Measurements from ENCODE around the gene DCP1A.
"Not testable (repeated sequence)": the region's sequence is repeated elsewhere in the genome, so short reads cannot be mapped to it uniquely, and the experiment has no call there.

DCP1A gene

GRCh38 chr3:53331871-53332270 is 15.5 kb downstream of the DCP1A start:
- 100% methylated on average over 1 of the region's 1 CpG for WGBS
- Histone ChIP-seq H2AFZ (ENCODE audit: low read depth, low read length) (no peak overlapping the region), H3K23ac (ENCODE audit: low read length in 2 of 2) (no peak overlapping the region), H2BK120ac (ENCODE audit: low read depth, low read length) (no peak overlapping the region), H2BK15ac (ENCODE audit: low read depth, poor library complexity, severe bottlenecking) (no peak overlapping the region), H3K79me1 (replicated peaks; ENCODE audit: low read length, poor library complexity, severe bottlenecking) (peaks cover 18% of the 10 kb centered on the region), H4K91ac (ENCODE audit: low read length) (no peak overlapping the region), H4K8ac (ENCODE audit: low read length) (no peak overlapping the region), H3K4me1 (ENCODE audit: control insufficient read depth, insufficient read depth, low read depth, low read length) (no peaks in the 10 kb centered on the region), H3K4ac (ENCODE audit: low read depth in 1 of 2, low read length in 2 of 2) (no peak overlapping the region), H3K9ac (ENCODE audit: low read length) (no peak overlapping the region), H3K4me3 (ENCODE audit: insufficient read depth in 1 of 2, low read depth in 1 of 2, low read length in 2 of 2) (no peak overlapping the region), H2BK5ac (ENCODE audit: low read depth, low read length, poor library complexity, severe bottlenecking) (no peak overlapping the region), H3K27ac (ENCODE audit: low read length, poor library complexity, severe bottlenecking) (no peak overlapping the region), H2AK5ac (ENCODE audit: low read length, severe bottlenecking) (no peak overlapping the region), H3K14ac (ENCODE audit: low read length in 2 of 2) (no peak overlapping the region), H3K18ac (ENCODE audit: low read depth in 1 of 2, low read length in 2 of 2) (no peak overlapping the region), H3K9me3 (ENCODE audit: control insufficient read depth, low read length) (no peaks in the 10 kb centered on the region), H3K4me2 (ENCODE audit: low read length, poor library complexity, severe bottlenecking) (no peak overlapping the region), H2BK12ac (ENCODE audit: low read length in 2 of 2) (no peak overlapping the region), H3K27me3 (ENCODE audit: control insufficient read depth in 1 of 2, insufficient read depth in 1 of 2, low read length in 2 of 2) (no peaks in the 10 kb centered on the region), H3K36me3 (ENCODE audit: control insufficient read depth in 1 of 2, insufficient read depth in 2 of 2, low read depth in 1 of 2, low read length in 2 of 2) (peaks cover 19 to 70% of the 10 kb centered on the region in 2 experiments)
- no peak for DNase-seq

- Histone ChIP-seq H2BK15ac (ENCODE audit: low read depth, poor library complexity, severe bottlenecking) (no peak overlapping the region), H3K14ac (ENCODE audit: low read length in 2 of 2) (no peak overlapping the region), H2BK12ac (ENCODE audit: low read length in 2 of 2) (no peak overlapping the region), H3K36me3 (ENCODE audit: control insufficient read depth in 1 of 2, insufficient read depth in 2 of 2, low read depth in 1 of 2, low read length in 2 of 2) (peaks cover 15 to 68% of the 10 kb centered on the region in 2 experiments), H3K4me3 (ENCODE audit: insufficient read depth in 1 of 2, low read depth in 1 of 2, low read length in 2 of 2) (no peak overlapping the region), H2AFZ (ENCODE audit: low read depth, low read length) (no peak overlapping the region), H3K9ac (ENCODE audit: low read length) (no peak overlapping the region), H2AK5ac (ENCODE audit: low read length, severe bottlenecking) (no peak overlapping the region), H3K79me1 (replicated peaks; ENCODE audit: low read length, poor library complexity, severe bottlenecking) (peaks cover 21% of the 10 kb centered on the region), H3K27ac (ENCODE audit: low read length, poor library complexity, severe bottlenecking) (no peak overlapping the region), H2BK120ac (ENCODE audit: low read depth, low read length) (no peak overlapping the region), H3K27me3 (ENCODE audit: control insufficient read depth in 1 of 2, insufficient read depth in 1 of 2, low read length in 2 of 2) (no peaks in the 10 kb centered on the region), H3K4me1 (ENCODE audit: control insufficient read depth, insufficient read depth, low read depth, low read length) (no peaks in the 10 kb centered on the region), H3K4ac (ENCODE audit: low read depth in 1 of 2, low read length in 2 of 2) (no peak overlapping the region), H4K8ac (ENCODE audit: low read length) (no peak overlapping the region), H3K4me2 (ENCODE audit: low read length, poor library complexity, severe bottlenecking) (no peak overlapping the region), H2BK5ac (ENCODE audit: low read depth, low read length, poor library complexity, severe bottlenecking) (no peak overlapping the region), H3K9me3 (ENCODE audit: control insufficient read depth, low read length) (no peaks in the 10 kb centered on the region), H3K18ac (ENCODE audit: low read depth in 1 of 2, low read length in 2 of 2) (no peak overlapping the region), H3K23ac (ENCODE audit: low read length in 2 of 2) (no peak overlapping the region), H4K91ac (ENCODE audit: low read length) (no peak overlapping the region)
- 90% methylated on average over 1 of the region's 1 CpG for WGBS
- no peak for DNase-seq
Measured at GRCh38 chr3:53329897-53330296, 17.4 kb downstream of the DCP1A start.

- no peak overlapping the region for H2BK120ac ChIP-seq (ENCODE audit: low read depth, low read length)
- H3K4ac ChIP-seq (ENCODE audit: low read depth in 1 of 2, low read length in 2 of 2), result no peak overlapping the region
- no peak overlapping the region for H2AK5ac ChIP-seq (ENCODE audit: low read length, severe bottlenecking)
- H3K9me3 ChIP-seq (ENCODE audit: control insufficient read depth, low read length), result no peaks in the 10 kb centered on the region
- no peak overlapping the region for H3K23ac ChIP-seq (ENCODE audit: low read length in 2 of 2)
- no peak overlapping the region for H3K18ac ChIP-seq (ENCODE audit: low read depth in 1 of 2, low read length in 2 of 2)
- no peak overlapping the region for H3K27ac ChIP-seq (ENCODE audit: low read length, poor library complexity, severe bottlenecking)
- H3K9ac ChIP-seq (ENCODE audit: low read length), result no peak overlapping the region
- H3K4me1 ChIP-seq (ENCODE audit: control insufficient read depth, insufficient read depth, low read depth, low read length), result no peaks in the 10 kb centered on the region
- H2BK15ac ChIP-seq (ENCODE audit: low read depth, poor library complexity, severe bottlenecking), result no peak overlapping the region
- H3K27me3 ChIP-seq (ENCODE audit: control insufficient read depth in 1 of 2, insufficient read depth in 1 of 2, low read length in 2 of 2), result no peaks in the 10 kb centered on the region
- WGBS, result 93% methylated on average over 5 of the region's 5 CpGs
- DNase-seq, result peak; percentile 37
- peaks cover 9 to 57% of the 10 kb centered on the region in 2 experiments for H3K36me3 ChIP-seq (ENCODE audit: control insufficient read depth in 1 of 2, insufficient read depth in 2 of 2, low read depth in 1 of 2, low read length in 2 of 2)
- H2BK12ac ChIP-seq (ENCODE audit: low read length in 2 of 2), result no peak overlapping the region
- no peak overlapping the region for H3K4me2 ChIP-seq (ENCODE audit: low read length, poor library complexity, severe bottlenecking)
- no peak overlapping the region for H3K14ac ChIP-seq (ENCODE audit: low read length in 2 of 2)
- H4K91ac ChIP-seq (ENCODE audit: low read length), result no peak overlapping the region
- no peak overlapping the region for H3K4me3 ChIP-seq (ENCODE audit: insufficient read depth in 1 of 2, low read depth in 1 of 2, low read length in 2 of 2)
- no peak overlapping the region for H4K8ac ChIP-seq (ENCODE audit: low read length)
- no peak overlapping the region for H2BK5ac ChIP-seq (ENCODE audit: low read depth, low read length, poor library complexity, severe bottlenecking)
- H2AFZ ChIP-seq (ENCODE audit: low read depth, low read length), result no peak overlapping the region
- H3K79me1 ChIP-seq (replicated peaks; ENCODE audit: low read length, poor library complexity, severe bottlenecking), result peaks cover 16% of the 10 kb centered on the region
Measured at GRCh38 chr3:53328746-53329145, 18.6 kb downstream of the DCP1A start.

- H3K18ac ChIP-seq (ENCODE audit: low read depth in 1 of 2, low read length in 2 of 2); H4K8ac ChIP-seq (ENCODE audit: low read length); H3K4me2 ChIP-seq (ENCODE audit: low read length, poor library complexity, severe bottlenecking); H3K4me3 ChIP-seq (ENCODE audit: insufficient read depth in 1 of 2, low read depth in 1 of 2, low read length in 2 of 2); H3K23ac ChIP-seq (ENCODE audit: low read length in 2 of 2); H4K91ac ChIP-seq (ENCODE audit: low read length); H3K14ac ChIP-seq (ENCODE audit: low read length in 2 of 2); H2BK12ac ChIP-seq (ENCODE audit: low read length in 2 of 2); H3K27ac ChIP-seq (ENCODE audit: low read length, poor library complexity, severe bottlenecking); H3K4ac ChIP-seq (ENCODE audit: low read depth in 1 of 2, low read length in 2 of 2); H2BK120ac ChIP-seq (ENCODE audit: low read depth, low read length); H3K27me3 ChIP-seq (ENCODE audit: control insufficient read depth in 1 of 2, insufficient read depth in 1 of 2, low read length in 2 of 2); H2AFZ ChIP-seq (ENCODE audit: low read depth, low read length); H2BK5ac ChIP-seq (ENCODE audit: low read depth, low read length, poor library complexity, severe bottlenecking); H3K4me1 ChIP-seq (ENCODE audit: control insufficient read depth, insufficient read depth, low read depth, low read length); H3K9me3 ChIP-seq (ENCODE audit: control insufficient read depth, low read length); H2AK5ac ChIP-seq (ENCODE audit: low read length, severe bottlenecking); H2BK15ac ChIP-seq (ENCODE audit: low read depth, poor library complexity, severe bottlenecking); H3K9ac ChIP-seq (ENCODE audit: low read length): not testable (repeated sequence)
- Histone ChIP-seq H3K36me3 (ENCODE audit: control insufficient read depth in 1 of 2, insufficient read depth in 2 of 2, low read depth in 1 of 2, low read length in 2 of 2) (peaks cover 5 to 55% of the 10 kb centered on the region in 2 experiments), H3K79me1 (replicated peaks; ENCODE audit: low read length, poor library complexity, severe bottlenecking) (peaks cover 13% of the 10 kb centered on the region)
- WGBS, result 92% methylated on average over 4 of the region's 6 CpGs
- DNase-seq, result peak; percentile 63
Measured at GRCh38 chr3:53327986-53328385, 19.4 kb downstream of the DCP1A start.
